DOHH2 (cell line): ENCODE data around the gene SH2D4B.

ENCODE experiments used
- CTCF ChIP-seq: fragments of 200-600 bp; sonication (generic); IDR thresholded peaks from one replicate; pipeline ENCODE4 v1.5.1; 2014; ENCODE audit warnings: antibody characterized with exemption, mild to moderate bottlenecking, low read depth, low read length; ENCODE audit not compliant: poor library complexity, severe bottlenecking
- EZH2phosphoT487 ChIP-seq: fragments of 200-600 bp; sonication (generic); IDR thresholded peaks from 2 replicates; pipeline ENCODE4 v1.6.1; 2017; ENCODE audit warnings: borderline replicate concordance, mild to moderate bottlenecking, antibody characterized with exemption, low read length, moderate library complexity, mixed read lengths

GRCh38 chr10:80536361-80536835 is 1.3 kb upstream of the SH2D4B start:
- TF ChIP-seq CTCF (no peak), EZH2phosphoT487 (no peak)
